CD1c-positive myeloid dendritic cell (primary cell): Measurements from ENCODE around the gene RAB11FIP4.

ENCODE experiments used
- DNase-seq: peaks from one replicate; pipeline ENCODE4 v3.0.0-alpha.2; 2016; ENCODE audit errors: extremely low spot score

The RAB11FIP4 gene

GRCh38 chr17:31544186-31544585 lies 152.7 kb downstream of the RAB11FIP4 start:
- no peak for DNase-seq

DNA sequence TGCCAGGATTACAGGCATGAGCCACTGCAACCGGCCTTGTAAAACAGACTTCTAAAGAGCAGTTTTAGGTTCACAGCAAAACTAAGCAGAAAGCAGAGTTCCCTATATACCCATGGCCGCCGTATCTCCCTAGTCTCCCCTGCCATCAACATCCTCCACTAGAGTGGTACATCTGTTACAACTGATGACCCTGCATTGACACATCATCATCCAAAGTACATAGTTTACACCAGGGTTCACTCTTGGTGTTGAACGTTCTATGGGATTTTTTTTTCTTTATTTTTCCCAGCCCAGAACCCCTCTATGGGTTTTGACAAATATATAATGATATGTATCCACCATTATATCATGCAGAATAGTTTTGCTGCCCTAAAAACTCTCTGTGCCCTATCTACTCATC lies 155.2 kb downstream of the RAB11FIP4 start:
- no peak for DNase-seq

GRCh38 chr17:31548709-31549108 lies 157.2 kb downstream of the RAB11FIP4 start:
- no peak for DNase-seq

DNA sequence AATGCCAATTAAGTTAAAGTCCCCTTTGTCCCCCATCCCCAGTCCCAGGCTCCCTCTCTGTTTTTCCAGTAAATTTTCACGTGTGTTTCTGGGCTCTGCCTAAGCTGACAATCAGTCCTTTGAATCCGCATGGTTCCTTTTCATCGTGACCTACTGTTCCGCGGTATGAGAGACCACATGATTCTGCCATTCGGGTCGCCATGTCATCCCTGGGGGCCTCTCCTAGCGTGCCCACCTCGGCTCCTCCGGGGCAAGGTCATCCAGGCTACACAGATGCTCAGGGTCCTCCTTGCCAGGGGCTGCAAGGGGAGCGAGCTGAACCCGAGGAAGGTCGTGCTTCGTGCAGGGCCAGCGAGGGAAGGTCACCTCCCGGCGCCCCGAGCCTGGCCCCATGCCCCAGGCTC lies 157.6 kb downstream of the RAB11FIP4 start:
- DNase-seq = peak; percentile 12

- peak; percentile 89 for DNase-seq
Measured at GRCh38 chr17:31549525-31550388, 158.3 kb downstream of the RAB11FIP4 start.

GRCh38 chr17:31550389-31551056 lies 159.0 kb downstream of the RAB11FIP4 start:
- DNase-seq = peak; percentile 11

DNA sequence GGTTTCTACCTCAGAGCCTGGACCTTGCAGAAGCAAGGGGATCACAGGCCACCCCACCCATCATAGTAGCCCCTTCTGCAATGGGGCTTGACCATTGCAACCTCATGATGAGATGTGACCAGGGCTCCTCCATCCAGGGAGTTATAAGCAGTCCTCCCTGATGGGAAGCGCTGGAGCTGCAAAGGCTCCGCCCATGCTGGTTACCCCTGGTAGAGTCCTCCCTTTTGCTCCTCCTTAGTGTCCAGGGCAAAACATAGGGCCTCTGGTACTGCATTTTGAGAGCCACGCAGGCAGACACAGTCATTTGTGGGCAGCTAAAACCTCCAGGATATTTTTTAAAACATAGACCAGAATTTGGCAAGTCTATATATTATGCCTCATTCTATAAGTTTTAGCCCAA lies 161.1 kb downstream of the RAB11FIP4 start:
- DNase-seq = no peak

DNA sequence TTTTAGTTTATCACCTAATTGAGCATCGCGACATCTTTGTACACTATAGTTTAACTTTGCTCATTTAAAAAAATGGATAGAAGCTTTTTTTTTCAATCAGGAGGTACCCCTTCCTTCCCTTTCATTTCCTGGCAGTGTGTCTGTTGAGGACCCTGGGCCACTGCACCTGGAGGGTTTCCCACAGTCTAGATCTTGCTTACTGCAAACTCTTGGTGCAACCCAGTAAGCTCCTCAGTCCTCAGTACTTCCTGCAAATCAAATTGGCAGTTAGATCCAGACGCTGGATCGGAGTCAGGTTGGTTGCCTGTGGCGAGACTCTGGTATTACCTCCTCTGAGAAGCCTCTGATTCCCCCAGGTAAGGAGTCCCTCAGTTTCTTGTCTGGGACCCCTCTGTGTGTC lies 162.0 kb downstream of the RAB11FIP4 start:
- no peak for DNase-seq

DNA sequence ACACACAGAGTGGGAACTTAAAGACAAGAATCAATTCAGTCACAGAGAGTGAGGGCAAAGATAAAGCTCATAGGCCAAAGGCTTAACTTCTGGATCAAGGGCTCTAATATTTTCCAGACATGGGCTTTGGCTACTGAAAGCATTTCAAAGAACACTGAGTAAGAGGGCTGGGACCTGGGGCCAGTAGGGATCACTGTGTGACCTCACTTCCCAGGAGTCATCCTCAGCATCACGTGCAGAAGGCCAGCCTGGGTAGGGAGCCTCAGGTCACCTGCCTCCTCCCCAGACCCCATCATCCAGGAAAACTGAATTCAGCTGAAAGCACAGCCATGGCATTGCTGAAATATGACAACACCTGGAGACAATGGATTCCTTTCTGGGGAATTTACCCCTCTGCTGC lies 163.5 kb downstream of the RAB11FIP4 start:
- DNase-seq = no peak

DNA sequence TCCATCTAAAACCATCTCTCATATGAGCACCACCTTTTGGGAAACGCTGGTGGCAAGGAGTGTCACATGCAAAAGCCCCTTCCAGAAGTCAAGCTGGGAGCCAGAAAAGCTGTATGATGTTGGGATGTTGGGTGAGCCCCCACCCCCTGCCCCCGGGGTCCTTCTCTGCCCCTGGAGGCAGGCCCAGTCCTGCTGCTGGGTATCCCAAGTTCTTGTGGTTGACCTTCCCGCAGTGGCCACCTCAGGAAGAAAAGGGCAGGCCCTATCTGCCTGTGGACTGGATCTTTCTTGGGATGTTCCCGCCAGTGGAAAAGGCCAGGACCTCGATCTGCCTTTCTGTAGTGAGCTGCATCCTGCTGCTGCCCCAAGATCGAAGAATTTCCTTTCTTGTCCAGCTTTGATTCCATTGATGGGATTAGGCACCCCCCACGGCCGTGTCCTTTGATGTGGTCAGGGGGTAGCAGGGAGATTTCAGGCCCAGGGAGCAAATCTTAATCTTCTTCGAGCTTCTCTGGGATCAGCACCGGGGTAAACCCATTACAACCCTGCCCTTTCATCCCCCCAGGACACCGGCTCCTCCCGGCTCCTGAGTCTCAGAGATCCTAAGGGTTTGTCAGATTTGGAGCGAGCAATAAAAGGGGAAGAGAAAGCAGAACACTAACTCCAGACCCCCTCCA lies 165.6 kb downstream of the RAB11FIP4 start:
- DNase-seq = no peak

- peak; percentile 89 for DNase-seq
Measured at GRCh38 chr17:31558748-31559583, 167.5 kb downstream of the RAB11FIP4 start.

DNA sequence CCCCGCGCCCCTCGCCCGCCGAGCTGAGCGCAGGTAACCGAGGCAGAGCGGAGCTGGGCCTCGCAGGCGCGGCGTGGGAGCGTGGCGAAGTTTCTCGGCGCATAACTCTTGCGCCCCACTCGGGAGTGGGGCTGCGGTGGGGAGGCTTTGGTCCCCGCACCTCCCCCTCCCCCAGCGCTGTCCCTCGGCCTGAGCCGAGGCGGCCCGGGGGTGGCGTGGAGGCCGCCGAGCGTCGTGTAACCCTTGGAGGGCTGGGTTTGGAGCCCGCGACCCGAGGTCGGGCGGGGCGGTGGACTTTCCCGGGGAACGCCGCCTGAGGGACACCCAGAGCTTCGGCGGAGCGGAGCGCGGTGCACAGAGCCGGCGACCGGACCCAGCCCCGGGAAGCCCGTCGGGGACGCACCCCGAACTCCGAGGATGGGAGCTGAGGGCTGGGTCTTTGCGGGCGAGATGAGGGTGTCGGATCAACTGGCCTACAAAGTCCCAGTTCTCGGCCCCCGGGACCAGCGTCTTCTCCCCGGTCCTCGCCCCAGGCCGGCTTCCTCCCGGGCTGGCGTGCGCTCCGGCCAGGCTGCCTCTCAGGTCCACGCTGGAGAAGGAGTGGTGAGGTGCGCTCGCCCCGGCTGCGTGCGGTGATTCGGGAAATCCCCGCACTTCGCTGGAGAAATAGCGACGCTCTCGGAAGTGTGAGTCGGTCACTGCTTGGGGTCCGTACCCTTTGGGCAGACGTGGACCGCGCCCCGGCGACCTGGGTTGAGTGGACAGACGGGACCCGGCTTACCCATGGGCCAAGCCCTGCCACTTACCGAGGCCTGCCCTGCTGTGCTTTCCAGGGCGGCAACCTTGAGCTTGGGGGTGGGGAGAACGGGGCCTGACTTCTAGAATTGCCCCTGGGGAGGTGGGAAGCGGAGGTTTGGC lies 168.4 kb downstream of the RAB11FIP4 start:
- no peak for DNase-seq

DNA sequence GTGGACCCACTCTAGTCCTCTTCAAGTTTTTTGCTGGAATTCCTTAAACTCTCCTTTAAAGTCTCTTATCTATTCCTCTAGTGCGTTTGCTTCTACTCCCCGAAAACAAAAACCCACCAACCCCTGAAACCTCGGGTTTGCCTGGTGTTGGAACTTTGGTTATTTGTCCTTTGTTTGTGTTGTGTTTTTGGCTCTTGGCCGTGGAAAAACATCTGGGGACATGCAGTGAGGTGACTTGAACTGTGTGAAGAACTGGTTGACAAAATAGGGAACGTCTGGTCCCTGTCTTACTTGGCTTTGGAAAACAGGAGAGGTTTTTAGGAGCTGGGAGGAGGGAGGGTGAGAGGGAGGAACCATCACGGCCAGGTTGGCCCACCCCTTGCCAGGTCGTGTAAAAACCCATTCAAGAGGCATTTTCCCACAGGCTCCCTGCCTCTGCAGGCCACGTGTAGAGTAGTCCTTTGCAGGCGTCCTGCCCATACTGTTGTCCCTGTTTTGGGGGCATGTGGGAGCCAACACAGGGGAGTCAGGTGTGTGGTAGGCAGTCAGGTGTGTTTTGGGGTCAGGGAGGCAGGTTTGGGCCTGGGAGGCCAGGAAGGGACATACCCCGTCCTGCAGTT lies 169.3 kb downstream of the RAB11FIP4 start:
- DNase-seq = no peak

DNA sequence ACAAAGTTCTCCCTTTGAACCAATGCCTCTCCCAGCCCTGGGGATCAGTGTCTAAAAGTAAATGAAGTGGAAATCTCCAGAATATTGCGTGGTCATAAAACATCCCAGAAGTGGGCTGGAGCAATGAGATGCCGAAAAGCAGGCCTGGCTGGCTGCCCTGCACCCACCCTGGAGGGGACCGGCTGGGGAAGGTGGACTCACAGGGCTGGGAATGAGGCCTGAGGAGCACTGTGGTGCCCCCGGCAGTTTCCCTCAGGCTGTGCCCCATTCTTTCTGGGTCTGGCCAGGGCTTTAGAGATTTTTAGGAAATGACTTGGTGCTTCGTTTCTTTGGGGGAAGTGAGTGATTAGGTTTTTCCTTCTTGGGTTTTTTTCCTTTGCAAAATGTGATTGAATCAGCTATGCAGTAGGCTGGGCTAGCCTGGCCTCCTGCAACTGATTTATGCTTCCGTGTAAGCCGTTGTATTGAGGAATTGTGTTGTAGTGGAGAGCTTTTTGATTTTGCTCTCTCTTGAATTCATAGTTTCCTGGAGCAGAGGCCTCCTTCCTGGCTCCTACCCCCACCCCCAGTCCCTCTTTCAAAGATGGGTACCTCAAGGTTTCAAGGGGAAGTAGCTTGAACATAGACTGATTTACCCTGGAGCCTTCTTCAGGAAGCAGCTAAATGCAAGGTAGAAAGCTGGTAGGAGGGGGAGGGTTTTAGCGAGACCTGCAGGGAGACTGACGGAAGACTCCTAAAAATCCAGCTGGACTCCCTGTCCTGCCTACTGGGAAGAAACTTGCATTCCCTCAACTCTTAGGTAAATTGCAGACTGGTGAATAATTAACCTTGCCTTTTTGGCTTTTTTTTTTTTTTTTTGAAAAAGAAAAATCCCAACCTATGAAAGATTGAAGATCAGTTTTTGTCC lies 170.2 kb downstream of the RAB11FIP4 start:
- peak; percentile 55 for DNase-seq

GRCh38 chr17:31562376-31562840 lies 170.9 kb downstream of the RAB11FIP4 start:
- no peak for DNase-seq

DNA sequence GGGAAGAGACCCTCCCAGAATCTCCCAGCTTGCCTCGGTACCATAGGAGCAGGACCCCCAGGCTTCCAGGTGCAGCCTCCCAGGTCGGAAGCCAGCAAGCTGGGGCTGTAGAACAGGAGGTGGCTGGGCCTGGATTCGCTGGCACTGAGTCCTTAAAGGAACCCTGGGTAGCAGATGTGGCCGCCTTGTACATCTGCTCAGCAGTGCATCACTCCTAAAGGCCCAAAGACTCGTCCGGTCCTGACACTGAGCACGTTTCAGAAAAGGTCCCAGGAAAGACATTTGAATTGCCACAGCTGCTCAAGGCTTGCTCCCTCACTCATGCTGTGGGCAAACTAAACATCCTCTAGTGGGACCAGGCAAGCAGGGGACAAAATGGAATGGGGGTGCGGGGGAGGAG lies 172.8 kb downstream of the RAB11FIP4 start:
- no peak for DNase-seq

- no peak for DNase-seq
Measured at GRCh38 chr17:31564883-31565301, 173.4 kb downstream of the RAB11FIP4 start.

DNA sequence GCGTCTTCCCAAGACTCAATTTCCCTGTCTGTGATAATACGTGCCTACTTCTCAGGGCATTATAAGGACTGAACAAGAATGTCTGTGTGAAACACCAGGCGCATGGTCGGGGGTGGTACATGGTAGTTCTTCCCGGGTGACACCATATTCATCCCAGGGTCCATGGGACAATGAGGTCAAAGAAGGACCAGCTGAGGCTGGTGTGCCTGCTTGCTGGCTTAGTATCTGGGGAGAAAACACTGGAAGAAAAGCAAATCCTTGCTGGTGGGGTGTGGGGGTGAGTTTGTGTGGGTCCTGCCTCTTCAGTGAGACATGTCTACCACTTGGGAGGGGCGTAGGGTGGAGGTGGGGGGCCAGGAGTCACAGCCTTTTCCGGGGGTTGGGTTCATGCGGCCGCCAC lies 174.2 kb downstream of the RAB11FIP4 start:
- no peak for DNase-seq
